Endothelial cell of umbilical vein (primary cell): ENCODE results near the gene FILIP1L. TPM values are rescaled to one million over a fixed set of nuclear protein-coding genes. Genes with fewer than 3 reads are reported as not detected.

Experiments used
- BruUV-seq: library from RNA; stranded (reverse); fragments of 400-500 nt; replicated peaks from 2 replicates; lab custom pipeline; 2021; lab: Mats Ljungman, UMichigan
- CTCF ChIA-PET: fragments of 300-600, 350-600 bp; sonication (Branson Sonifier 250); formaldehyde crosslinking; loops from one replicate; lab custom pipeline; 2021; ENCODE audit warnings: antibody characterized with exemption, inconsistent platforms; lab: Charles Lee
- POLR2A ChIA-PET: fragments of 300-600, 350-600 bp; sonication (Branson Sonifier 250); formaldehyde crosslinking; loops from one replicate; lab custom pipeline; 2021; ENCODE audit warnings: antibody characterized with exemption, inconsistent platforms; lab: Charles Lee
- DNase-seq: peaks from one replicate; pipeline ENCODE4 v3.0.0-alpha.2; 2011; ENCODE audit warnings: low read depth, low spot score
- FAIRE-seq: peaks from 2 replicates; lab custom pipeline; 2011; peaks lifted over from hg19 to GRCh38; lab: Jason Lieb, UNC
- H2AFZ ChIP-seq: 2 replicates; pipeline ENCODE4 v1.6.0; 2012; ENCODE audit warnings: low read depth, low read length, control low read depth, inconsistent platforms
- H3K27ac ChIP-seq: 2 replicates; pipeline ENCODE4 v1.5.1; 2011; ENCODE audit warnings: low read depth, mild to moderate bottlenecking, control low read depth, low read length, moderate library complexity; ENCODE audit not compliant: insufficient read depth
- H3K27me3 ChIP-seq, 2 experiments: 2 replicates each; pipeline versions ENCODE4 v1.6.0 to v1.6.1; 2011; ENCODE audit warnings: low read length in 2 of 2, mixed read lengths in 1 of 2; ENCODE audit not compliant: control insufficient read depth in 2 of 2, insufficient read depth in 2 of 2
- H3K36me3 ChIP-seq, 2 experiments: 2 replicates in 1 of 2; 3 replicates in 1 of 2; pipeline ENCODE4 v1.5.1; 2011; ENCODE audit warnings: low read length in 2 of 2, mild to moderate bottlenecking in 1 of 2, moderate library complexity in 1 of 2; ENCODE audit not compliant: control insufficient read depth in 2 of 2, insufficient read depth in 2 of 2; ENCODE audit errors: extremely low read depth in 1 of 2
- H3K4me1 ChIP-seq: 3 replicates; pipeline ENCODE4 v1.5.1; 2011; ENCODE audit warnings: mild to moderate bottlenecking, low read length; ENCODE audit not compliant: control insufficient read depth, insufficient read depth; ENCODE audit errors: extremely low read depth
- H3K4me2 ChIP-seq: 2 replicates; pipeline ENCODE4 v1.6.1; 2011; ENCODE audit warnings: low read length, control low read depth, mixed read lengths; ENCODE audit not compliant: insufficient read depth
- H3K4me3 ChIP-seq, 3 experiments: fragments of 200-600 bp in 1 of 3; sonication (generic), shearing (Covaris generic) in 1 of 3; replicated peaks in 1 of 3; 2 replicates each; pipeline ENCODE4 v1.5.1; 2011 to 2016; ENCODE audit warnings: control low read depth in 3 of 3, low read length in 3 of 3, mild to moderate bottlenecking in 2 of 3, inconsistent platforms in 1 of 3, low read depth in 1 of 3, moderate library complexity in 1 of 3; ENCODE audit not compliant: insufficient read depth in 1 of 3
- H3K79me2 ChIP-seq: 2 replicates; pipeline ENCODE4 v1.6.0; 2012; ENCODE audit warnings: low read length, inconsistent platforms; ENCODE audit not compliant: control insufficient read depth, insufficient read depth
- H3K9ac ChIP-seq: replicated peaks from 2 replicates; pipeline ENCODE3; 2011; ENCODE audit warnings: low read length, control low read depth; ENCODE audit not compliant: insufficient read depth; ENCODE audit errors: extremely low read depth
- H3K9me1 ChIP-seq: replicated peaks from 3 replicates; pipeline ENCODE4 v1.6.0; 2011; ENCODE audit warnings: mild to moderate bottlenecking, low read length; ENCODE audit not compliant: control insufficient read depth, insufficient read depth; ENCODE audit errors: extremely low read depth
- H3K9me3 ChIP-seq: replicated peaks from 2 replicates; pipeline ENCODE4 v1.5.1; 2012; ENCODE audit warnings: low read length, inconsistent platforms; ENCODE audit not compliant: control insufficient read depth, insufficient read depth
- H4K20me1 ChIP-seq: replicated peaks from 2 replicates; pipeline ENCODE3; 2011; ENCODE audit warnings: mild to moderate bottlenecking, low read length; ENCODE audit not compliant: control insufficient read depth, insufficient read depth; ENCODE audit errors: extremely low read depth
- EZH2 ChIP-seq: IDR thresholded peaks from 2 replicates; pipeline ENCODE4 v1.6.1; 2012; ENCODE audit warnings: borderline replicate concordance, low read depth, mild to moderate bottlenecking, moderate library complexity, low read length, inconsistent platforms; ENCODE audit not compliant: severe bottlenecking
- FOS ChIP-seq: IDR thresholded peaks from 2 replicates; pipeline ENCODE4 v1.6.1; 2011; ENCODE audit warnings: mild to moderate bottlenecking, low read length, moderate library complexity, borderline replicate concordance; ENCODE audit not compliant: insufficient read depth
- GATA2 ChIP-seq: IDR thresholded peaks from 2 replicates; pipeline ENCODE4 v1.7.0; 2011; ENCODE audit warnings: low read depth, mild to moderate bottlenecking, moderate library complexity, mixed read lengths, low read length; ENCODE audit not compliant: insufficient read length, insufficient read depth
- JUN ChIP-seq: IDR thresholded peaks from 2 replicates; pipeline ENCODE4 v1.6.1; 2011; ENCODE audit warnings: borderline replicate concordance, low read depth; ENCODE audit not compliant: insufficient read length, insufficient read depth
- MAX ChIP-seq: IDR thresholded peaks from 2 replicates; pipeline ENCODE4 v1.6.1; 2011; ENCODE audit not compliant: insufficient read depth, insufficient read length
- MYC ChIP-seq: IDR thresholded peaks from one replicate; pipeline ENCODE4 v1.6.1; 2011; ENCODE audit warnings: mild to moderate bottlenecking, low read depth, low read length
- POLR2A ChIP-seq: IDR thresholded peaks from 2 replicates; pipeline ENCODE4 v1.6.1; 2012; ENCODE audit warnings: low read depth, mild to moderate bottlenecking, control low read depth, low read length
- POLR2AphosphoS5 ChIP-seq: IDR thresholded peaks from 2 replicates; pipeline ENCODE4 v1.6.1; 2012; ENCODE audit warnings: low read depth, mild to moderate bottlenecking, control low read depth, low read length, moderate library complexity; ENCODE audit not compliant: insufficient read depth
- dilution Hi-C: fragments of 300-500 bp; cut with MboI; formaldehyde crosslinking; loops from one replicate; pipeline ENCODE4 v1.15.0; 2019; ENCODE audit warnings: low sequenced_read_pairs; ENCODE audit not compliant: extremely low pct_ligation_motif_present
- intact Hi-C: fragments of 100-400 bp; cut with micrococcal nuclease; formaldehyde crosslinking; loops from one replicate; pipeline ENCODE4 v1.10.0; 2022
- polyA plus RNA-seq, 4 experiments: library from polyadenylated mRNA; depleted of rRNA in 3 of 4; stranded (reverse) in 3 of 4; unstranded in 1 of 4; fragments of >200 nt; gene quantifications; 2 replicates each; pipeline versions ENCODE4 v1.2.1 to v1.2.3, GENCODE V29; 2011 to 2012; ENCODE audit warnings: missing spikeins in 1 of 4
- total RNA-seq: library from RNA; stranded (reverse); gene quantifications from 2 replicates; pipeline ENCODE4 v1.2.3, GENCODE V29; 2021
- TF ChIP-seq, protein P1 (sequence below), 2 donors: IDR thresholded peaks; 1 replicate in 1 of 2; 2 replicates in 1 of 2; pipeline ENCODE4 v1.5.1; 2011; ENCODE audit warnings: low read length in 2 of 2, mild to moderate bottlenecking in 2 of 2, moderate library complexity in 2 of 2, control low read depth in 1 of 2, inconsistent platforms in 1 of 2, low read depth in 1 of 2; ENCODE audit not compliant: insufficient read depth in 1 of 2; ENCODE audit errors: extremely low read depth in 1 of 2

FILIP1L gene
- total and polyA plus RNA-seq, 2 donors (not counting 3 experiments of a cell fraction or from before 2014, with no cell fraction given), result 26.0 to 29.9 TPM

DNA sequence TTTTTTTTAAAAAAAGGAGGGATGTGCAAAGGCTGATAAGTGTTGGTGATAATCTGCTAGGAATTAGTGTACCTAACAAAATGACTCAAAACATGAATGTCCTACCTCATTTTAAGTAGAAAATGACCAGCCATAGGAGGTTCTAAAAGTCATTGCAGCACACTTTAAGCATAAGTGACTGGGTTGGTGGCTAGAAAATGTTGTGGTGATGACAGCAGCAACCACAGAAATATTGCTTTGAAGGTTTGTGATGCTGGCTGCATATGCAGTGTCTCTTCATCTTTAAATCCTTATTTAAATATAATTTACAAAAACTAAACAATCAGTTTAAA, 241.4 kb downstream of the FILIP1L start:
- BruUV-seq, result no TSS peak
- Histone ChIP-seq H3K27ac (peak overlapping the region; percentile 99), H2AFZ (no peak overlapping the region), H3K79me2 (peaks cover 73% of the 10 kb centered on the region), H3K4me3 (peak overlapping the region in 1 of 3 experiments; percentile 91), H3K4me2 (peak overlapping the region; percentile 99), H3K9me3 (no peaks in the 10 kb centered on the region), H3K4me1 (peaks cover 48% of the 10 kb centered on the region), H3K9ac (peak overlapping the region; percentile 97), H3K27me3 (no peaks in the 10 kb centered on the region), H3K9me1 (peaks cover 4% of the 10 kb centered on the region), H3K36me3 (peaks cover 0 to 4% of the 10 kb centered on the region in 2 experiments), H4K20me1 (peaks cover 10% of the 10 kb centered on the region)
- FAIRE-seq (no peak), DNase-seq (no peak)
- TF ChIP-seq JUN (no peak), MYC (no peak), FOS (no peak), POLR2AphosphoS5 (no peak), POLR2A (no peak), GATA2 (no peak), EZH2 (no peak), MAX (no peak)
- TF ChIP-seq, protein P1, sequence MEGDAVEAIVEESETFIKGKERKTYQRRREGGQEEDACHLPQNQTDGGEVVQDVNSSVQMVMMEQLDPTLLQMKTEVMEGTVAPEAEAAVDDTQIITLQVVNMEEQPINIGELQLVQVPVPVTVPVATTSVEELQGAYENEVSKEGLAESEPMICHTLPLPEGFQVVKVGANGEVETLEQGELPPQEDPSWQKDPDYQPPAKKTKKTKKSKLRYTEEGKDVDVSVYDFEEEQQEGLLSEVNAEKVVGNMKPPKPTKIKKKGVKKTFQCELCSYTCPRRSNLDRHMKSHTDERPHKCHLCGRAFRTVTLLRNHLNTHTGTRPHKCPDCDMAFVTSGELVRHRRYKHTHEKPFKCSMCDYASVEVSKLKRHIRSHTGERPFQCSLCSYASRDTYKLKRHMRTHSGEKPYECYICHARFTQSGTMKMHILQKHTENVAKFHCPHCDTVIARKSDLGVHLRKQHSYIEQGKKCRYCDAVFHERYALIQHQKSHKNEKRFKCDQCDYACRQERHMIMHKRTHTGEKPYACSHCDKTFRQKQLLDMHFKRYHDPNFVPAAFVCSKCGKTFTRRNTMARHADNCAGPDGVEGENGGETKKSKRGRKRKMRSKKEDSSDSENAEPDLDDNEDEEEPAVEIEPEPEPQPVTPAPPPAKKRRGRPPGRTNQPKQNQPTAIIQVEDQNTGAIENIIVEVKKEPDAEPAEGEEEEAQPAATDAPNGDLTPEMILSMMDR (IDR thresholded peaks at IDR 0.05; ENCODE audit: extremely low read depth in 1 of 2, insufficient read depth in 1 of 2, low read depth in 1 of 2, low read length in 2 of 2), result no peak
- dilution Hi-C loops (no loop called here), intact Hi-C loops (loop anchor here (5.0 kb wide), 2 partner anchors 194 to 284 kb away; no protein-coding TSS in a partner anchor)
- ChIA-PET POLR2A (interaction anchor here (0.6 kb wide), 1 partner anchor 33 kb away, joined by 5 read pairs; no protein-coding TSS in a partner anchor), CTCF (no interaction called here)
